Loucy (cell line): ENCODE data around the gene SLC39A11.

Experiments
- H2AFZ ChIP-seq: fragments of 200-600 bp; sonication (generic); 2 replicates; pipeline ENCODE4 v1.6.0; 2016; ENCODE audit warnings: antibody characterized with exemption, mild to moderate bottlenecking, low read length, moderate library complexity
- H3F3A ChIP-seq: fragments of 200-600 bp; 2 replicates; pipeline ENCODE4 v1.6.0; 2016; ENCODE audit warnings: antibody characterized with exemption, low read depth, mild to moderate bottlenecking
- H3K27me3 ChIP-seq: fragments of 200-600 bp; sonication (generic); 2 replicates; pipeline ENCODE4 v1.6.1; 2014; ENCODE audit warnings: low read length, mild to moderate bottlenecking; ENCODE audit not compliant: insufficient read depth, poor library complexity, severe bottlenecking
- H3K36me3 ChIP-seq: fragments of 200-600 bp; sonication (generic); 2 replicates; pipeline ENCODE4 v1.6.1; 2016; ENCODE audit warnings: low read length; ENCODE audit not compliant: insufficient read depth
- H3K4me1 ChIP-seq: fragments of 200-600 bp; sonication (generic); 2 replicates; pipeline ENCODE4 v1.5.1; 2014; ENCODE audit warnings: low read length, mild to moderate bottlenecking; ENCODE audit not compliant: insufficient read depth, poor library complexity, severe bottlenecking
- H3K4me2 ChIP-seq: fragments of 200-600 bp; sonication (generic); 2 replicates; pipeline ENCODE4 v1.6.0; 2014; ENCODE audit warnings: antibody characterized with exemption, low read length, low read depth, mild to moderate bottlenecking; ENCODE audit not compliant: poor library complexity, severe bottlenecking
- H3K4me3 ChIP-seq: fragments of 200-600 bp; sonication (generic); 2 replicates; pipeline ENCODE4 v1.5.1; 2014; ENCODE audit warnings: low read length, mild to moderate bottlenecking, mixed read lengths; ENCODE audit not compliant: poor library complexity, severe bottlenecking
- H3K79me2 ChIP-seq: fragments of 200-600 bp; sonication (generic); 2 replicates; pipeline ENCODE4 v1.6.1; 2014; ENCODE audit warnings: low read length; ENCODE audit not compliant: insufficient read depth
- H3K9ac ChIP-seq: fragments of 200-600 bp; sonication (generic); 2 replicates; pipeline ENCODE4 v1.6.0; 2014; ENCODE audit warnings: mild to moderate bottlenecking, low read depth, low read length, moderate library complexity; ENCODE audit not compliant: poor library complexity, severe bottlenecking
- H3K9me2 ChIP-seq: fragments of 200-600 bp; sonication (generic); replicated peaks from 2 replicates; pipeline ENCODE4 v1.6.1; 2016; ENCODE audit warnings: low read depth, low read length, mixed read lengths
- H3K9me3 ChIP-seq: fragments of 200-600 bp; sonication (generic); 2 replicates; pipeline ENCODE4 v1.6.1; 2014; ENCODE audit warnings: mild to moderate bottlenecking, antibody characterized with exemption, low read length, low read depth; ENCODE audit not compliant: insufficient read depth
- H4K20me1 ChIP-seq: fragments of 200-600 bp; sonication (generic); 2 replicates; pipeline ENCODE4 v1.6.0; 2014; ENCODE audit warnings: antibody characterized with exemption, low read length, mild to moderate bottlenecking; ENCODE audit not compliant: insufficient read depth, poor library complexity, severe bottlenecking
- CTCF ChIP-seq: fragments of 200-600 bp; sonication (generic); conservative IDR thresholded peaks from 2 replicates; pipeline ENCODE4 v1.5.1; 2014; ENCODE audit warnings: mild to moderate bottlenecking, antibody characterized with exemption, low read length
- EZH2phosphoT487 ChIP-seq: fragments of 200-600 bp; IDR thresholded peaks from 2 replicates; pipeline ENCODE4 v1.6.1; 2018; ENCODE audit warnings: antibody characterized with exemption, mild to moderate bottlenecking, moderate library complexity, borderline replicate concordance

SLC39A11 gene

GRCh38 chr17:72920513-72920912, 172.0 kb downstream of the SLC39A11 start:
- H3K4me1 ChIP-seq, result no peaks in the 10 kb centered on the region
- H3K4me3 ChIP-seq, result no peak overlapping the region
- H3K79me2 ChIP-seq, result no peaks in the 10 kb centered on the region
- TF ChIP-seq CTCF (no peak), EZH2phosphoT487 (no peak)
- H3K4me2 ChIP-seq, result no peak overlapping the region
- H3F3A ChIP-seq, result no peaks in the 10 kb centered on the region
- H2AFZ ChIP-seq, result no peak overlapping the region
- no peaks in the 10 kb centered on the region; the same call in 1 of the 2 replicates for H3K36me3 ChIP-seq
- no peaks in the 10 kb centered on the region for H4K20me1 ChIP-seq
- no peaks in the 10 kb centered on the region for H3K27me3 ChIP-seq
- H3K9me2 ChIP-seq, result no peaks in the 10 kb centered on the region
- no peak overlapping the region for H3K9ac ChIP-seq
- no peaks in the 10 kb centered on the region for H3K9me3 ChIP-seq

GRCh38 chr17:72916991-72917390, 175.5 kb downstream of the SLC39A11 start:
- H3K4me3 ChIP-seq, result no peak overlapping the region
- no peaks in the 10 kb centered on the region; the same call in 1 of the 2 replicates for H3K36me3 ChIP-seq
- no peak overlapping the region for H2AFZ ChIP-seq
- H3K9me3 ChIP-seq, result no peaks in the 10 kb centered on the region
- H3K79me2 ChIP-seq, result no peaks in the 10 kb centered on the region
- no peaks in the 10 kb centered on the region for H3F3A ChIP-seq
- H3K4me1 ChIP-seq, result no peaks in the 10 kb centered on the region
- no peaks in the 10 kb centered on the region for H3K9me2 ChIP-seq
- H3K9ac ChIP-seq, result no peak overlapping the region
- no peak overlapping the region for H3K4me2 ChIP-seq
- H4K20me1 ChIP-seq, result no peaks in the 10 kb centered on the region
- TF ChIP-seq EZH2phosphoT487, result no peak
- no peak for TF ChIP-seq CTCF
- H3K27me3 ChIP-seq, result no peaks in the 10 kb centered on the region

GRCh38 chr17:72915625-72916081, 176.8 kb downstream of the SLC39A11 start:
- Histone ChIP-seq H3K9me3 (no peaks in the 10 kb centered on the region), H3K9me2 (no peaks in the 10 kb centered on the region)

More at GRCh38 chr17:72915625-72916081, 176.8 kb downstream of the SLC39A11 start:
- H3K36me3 ChIP-seq, result no peaks in the 10 kb centered on the region; the same call in 1 of the 2 replicates
- no peak overlapping the region for H2AFZ ChIP-seq
- no peaks in the 10 kb centered on the region for H3K27me3 ChIP-seq
- no peaks in the 10 kb centered on the region for H3F3A ChIP-seq
- no peaks in the 10 kb centered on the region for H4K20me1 ChIP-seq
- no peak for TF ChIP-seq EZH2phosphoT487
- no peak for TF ChIP-seq CTCF
- no peaks in the 10 kb centered on the region for H3K4me1 ChIP-seq
- H3K79me2 ChIP-seq, result no peaks in the 10 kb centered on the region
- H3K4me2 ChIP-seq, result no peak overlapping the region
- no peak overlapping the region for H3K4me3 ChIP-seq
- no peak overlapping the region for H3K9ac ChIP-seq
